ENCODE data around the gene SSRP1.

- no peak for TF ChIP-seq CTCF (conservative IDR thresholded peaks at IDR 0.05; ENCODE audit: low read depth, low read length)
- TF ChIP-seq EZH2 (IDR thresholded peaks at IDR 0.05; ENCODE audit: borderline replicate concordance, low read depth, low read length, poor library complexity, severe bottlenecking) = no peak
Measured at GRCh38 chr11:57359896-57360690, 24.4 kb upstream of the SSRP1 start.

Measured in A673 (cell line).